GM19463 (cell line): ENCODE data around the gene EXOC3.
"Not testable (repeated sequence)": the region's sequence is repeated elsewhere in the genome, so short reads cannot be mapped to it uniquely, and the experiment has no call there.

Source experiments
- ATAC-seq: cut with Tn5 transposase; IDR thresholded peaks from one replicate; pipeline ENCODE4 v1.9.1; 2021; ENCODE audit warnings: mild to moderate bottlenecking, moderate library complexity; ENCODE audit not compliant: unreplicated experiment

The EXOC3 gene

GRCh38 chr5:484556-484955, 41.6 kb downstream of the EXOC3 start:
- ATAC-seq = no peak

- ATAC-seq = no peak
Measured at GRCh38 chr5:485113-485945, 42.4 kb downstream of the EXOC3 start.

DNA sequence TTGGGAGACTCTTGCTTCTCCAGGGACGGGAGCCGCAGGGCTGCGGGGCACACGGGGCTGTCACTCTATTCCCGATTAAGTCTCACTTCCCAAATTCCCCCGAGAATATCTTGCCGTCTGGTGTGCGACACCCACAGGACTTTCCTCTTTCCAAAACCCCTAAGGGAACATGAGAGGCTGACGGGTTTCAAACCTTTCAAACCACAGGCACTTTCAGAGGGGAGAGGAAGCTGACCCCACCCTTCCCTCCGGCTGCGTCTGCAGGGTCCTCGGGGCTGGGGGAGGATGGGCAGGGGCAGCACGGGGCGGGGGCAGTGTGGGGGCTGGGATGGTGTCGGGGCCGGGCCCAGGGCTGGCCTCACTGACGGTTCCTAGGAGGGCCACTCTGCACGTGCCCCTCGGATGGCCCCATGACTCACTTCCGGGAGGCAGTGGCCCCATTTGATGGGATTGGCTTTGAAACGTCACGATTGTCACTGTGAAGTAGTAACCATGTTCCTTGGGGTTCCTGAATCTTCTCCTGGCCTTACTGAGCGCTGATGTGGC, 43.0 kb downstream of the EXOC3 start:
- ATAC-seq = no peak

- ATAC-seq = not testable (repeated sequence)
Measured at GRCh38 chr5:486597-486996, 43.6 kb downstream of the EXOC3 start.

- no peak for ATAC-seq
Measured at GRCh38 chr5:488241-488640, 45.3 kb downstream of the EXOC3 start.

DNA sequence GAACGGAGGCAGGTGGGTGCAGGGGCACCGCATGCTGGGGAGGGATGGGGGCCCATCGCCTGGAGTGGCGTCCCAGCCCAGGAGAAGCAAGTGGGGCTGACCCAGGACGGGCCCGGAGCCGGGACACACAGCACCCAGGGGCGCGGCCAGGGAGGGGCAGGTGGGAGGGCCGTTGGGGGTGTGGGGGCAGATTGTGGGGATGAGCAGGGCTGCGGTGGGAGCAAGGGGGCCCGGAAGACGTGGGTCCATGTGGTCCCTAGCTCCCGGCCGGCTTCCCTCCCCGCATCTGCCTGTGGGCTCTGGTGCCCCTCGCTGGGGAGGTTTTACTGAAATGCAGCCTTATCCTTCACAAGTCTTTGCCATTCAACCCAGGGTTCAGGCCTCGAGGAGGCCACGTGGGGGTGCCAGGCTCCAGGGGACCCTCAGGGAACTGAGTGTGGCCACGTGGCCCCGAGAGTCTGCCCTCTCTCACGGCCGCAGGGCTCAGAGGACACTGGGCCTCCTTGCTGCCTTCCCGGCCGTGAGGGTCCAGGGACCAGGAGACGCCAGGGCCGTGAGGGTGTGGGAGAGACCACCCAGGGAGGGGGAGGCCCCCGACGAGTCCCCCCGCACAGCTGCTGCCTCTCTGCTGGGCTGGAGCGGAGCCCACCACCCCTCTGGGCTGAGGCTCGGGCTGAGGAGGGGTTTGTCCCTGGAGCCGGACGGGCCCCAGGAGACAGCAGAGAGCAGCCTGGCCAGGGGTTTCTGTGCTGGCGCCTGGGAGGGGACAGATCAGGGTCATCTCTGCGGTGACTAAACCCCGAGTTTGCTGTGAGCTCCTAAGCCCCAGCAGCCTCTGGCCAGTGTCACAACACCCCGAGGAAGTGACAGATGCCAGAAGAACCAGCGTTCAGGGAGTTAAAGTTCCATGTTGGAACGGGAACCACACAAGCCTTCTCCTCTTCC, 46.0 kb downstream of the EXOC3 start:
- ATAC-seq = no peak

GRCh38 chr5:489689-490080, 46.7 kb downstream of the EXOC3 start:
- ATAC-seq = no peak

DNA sequence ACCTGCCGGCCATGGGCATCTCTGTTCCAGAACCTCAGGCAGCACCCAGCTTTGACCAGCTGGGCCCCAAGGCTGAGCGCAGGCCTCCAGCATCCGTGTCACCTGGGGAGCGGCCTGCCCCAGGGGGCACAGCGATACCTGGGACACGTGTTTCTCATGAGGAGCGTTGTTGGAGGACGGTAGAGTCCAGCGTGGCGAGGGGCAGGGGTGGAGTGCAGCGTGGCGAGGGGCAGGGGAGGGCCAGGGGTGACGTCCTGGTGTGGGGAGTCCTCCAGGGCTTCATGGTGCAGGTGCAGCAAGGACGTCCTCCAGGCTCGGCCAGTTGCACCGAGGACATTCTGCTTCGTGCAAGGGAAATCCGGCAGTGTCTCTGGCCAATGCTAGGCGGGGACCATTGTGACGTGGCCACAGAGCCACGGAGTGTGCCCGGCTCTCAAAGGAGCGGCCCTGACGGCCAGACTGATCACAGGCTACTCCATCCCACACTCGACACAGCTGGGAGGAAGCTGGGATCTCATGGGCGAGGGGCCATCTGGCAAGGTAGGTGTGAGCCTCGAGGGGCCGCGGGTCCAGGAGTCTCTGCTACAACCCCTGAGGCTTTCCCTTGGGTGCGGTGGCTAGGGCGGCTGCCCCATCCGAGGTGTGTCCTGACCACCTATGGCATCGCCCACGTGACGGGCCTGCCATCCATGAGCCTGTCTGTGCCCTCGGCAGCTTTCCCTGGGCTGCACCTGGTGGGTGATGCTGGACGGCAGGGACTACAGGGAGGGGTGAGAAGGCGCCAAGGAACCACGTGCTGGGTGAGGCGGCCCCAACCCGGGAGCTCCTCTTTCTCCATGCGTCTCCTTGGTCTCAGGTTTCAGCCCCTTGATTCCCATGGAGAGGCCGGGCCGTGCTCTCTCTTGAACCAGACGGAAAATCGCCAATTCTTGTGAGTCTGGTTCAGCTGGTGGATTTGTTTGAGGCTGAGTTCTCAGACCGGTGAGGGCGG, 47.4 kb downstream of the EXOC3 start:
- no peak for ATAC-seq

DNA sequence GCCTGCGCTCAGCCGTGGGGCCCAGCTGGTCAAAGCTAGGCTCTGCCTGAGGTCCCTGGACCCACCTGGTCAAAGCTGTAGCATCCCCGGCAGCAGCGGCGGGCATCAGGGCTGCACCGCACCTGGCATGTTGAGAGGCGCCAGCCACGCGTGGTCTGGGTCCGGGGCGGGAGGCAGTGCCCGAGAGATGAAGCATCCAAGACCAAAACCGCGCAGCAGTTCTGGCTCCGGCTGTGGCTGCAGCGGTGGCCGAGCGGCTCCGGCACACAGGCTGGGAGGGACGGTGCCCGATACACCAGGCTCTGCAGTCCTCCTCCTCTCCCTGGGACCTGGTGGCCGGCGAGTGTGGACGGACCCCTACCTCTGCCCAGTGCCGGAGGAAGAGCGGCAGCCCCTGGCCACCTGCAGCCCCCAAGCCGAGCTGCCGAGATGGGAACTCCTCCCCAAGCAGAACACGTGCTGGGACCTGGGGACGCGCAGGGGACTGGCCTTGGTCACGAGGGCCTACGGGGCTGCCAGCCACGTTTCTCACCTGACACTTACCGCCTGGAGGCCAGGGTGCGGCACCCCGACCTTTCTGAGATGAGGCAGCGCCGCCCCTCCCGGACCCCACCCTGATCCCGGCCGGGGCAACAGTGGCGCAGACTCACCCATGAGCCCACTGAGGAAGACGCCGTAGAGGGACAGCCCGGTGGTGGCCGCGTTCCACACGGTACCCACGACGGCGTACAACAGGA, 48.3 kb downstream of the EXOC3 start:
- ATAC-seq = no peak

- no peak for ATAC-seq
Measured at GRCh38 chr5:491856-492155, 48.8 kb downstream of the EXOC3 start.

- ATAC-seq = no peak
Measured at GRCh38 chr5:492314-492893, 49.4 kb downstream of the EXOC3 start.

DNA sequence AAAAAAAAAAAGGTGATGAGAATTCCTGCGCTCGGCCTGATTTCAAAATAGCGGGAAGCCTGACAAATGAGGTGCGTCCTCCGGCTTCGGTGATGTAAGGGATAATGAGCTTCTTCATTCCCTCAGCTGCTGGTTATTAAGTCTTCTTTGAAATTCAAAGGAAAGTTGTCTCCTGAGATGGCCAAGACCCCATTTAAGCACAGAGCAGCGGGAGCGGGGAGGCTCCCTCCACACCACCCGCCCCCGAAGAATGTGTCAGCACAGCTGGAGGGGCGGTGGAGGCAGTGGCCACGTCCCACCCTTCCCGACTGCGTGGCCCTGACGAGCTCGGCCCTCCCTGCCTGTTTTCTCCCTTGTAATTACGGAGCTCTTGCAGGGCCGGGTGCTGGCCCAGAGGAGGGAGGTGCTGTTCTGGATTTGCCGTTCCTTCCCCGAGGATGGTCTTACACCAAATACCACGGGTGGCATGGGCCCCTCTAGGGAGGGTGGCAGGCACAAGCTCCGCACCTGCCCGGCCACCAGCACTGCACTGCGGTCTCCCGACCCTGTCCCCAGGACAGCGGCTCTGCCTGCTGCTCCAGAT, 50.2 kb downstream of the EXOC3 start:
- ATAC-seq = no peak

DNA sequence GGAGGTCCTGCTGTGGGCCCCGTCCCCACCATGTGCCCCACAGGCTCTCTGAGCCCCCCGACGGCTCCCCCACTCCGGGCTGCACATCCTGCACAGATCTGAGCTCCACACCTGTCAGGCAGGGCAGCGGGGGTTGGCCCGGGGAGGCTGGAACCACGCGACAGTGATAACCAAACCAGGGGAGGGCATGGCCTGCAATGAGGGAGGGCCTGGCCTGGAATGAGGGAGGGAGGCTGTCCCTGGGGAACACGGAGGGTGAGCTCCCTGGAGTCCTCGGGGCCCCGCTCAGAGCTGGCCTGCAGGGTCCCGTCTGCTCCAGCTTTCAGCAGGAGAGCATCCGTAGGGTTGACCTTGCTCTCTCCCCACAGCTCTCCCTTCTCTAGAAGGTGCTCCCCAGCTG, 50.8 kb downstream of the EXOC3 start:
- ATAC-seq = no peak

DNA sequence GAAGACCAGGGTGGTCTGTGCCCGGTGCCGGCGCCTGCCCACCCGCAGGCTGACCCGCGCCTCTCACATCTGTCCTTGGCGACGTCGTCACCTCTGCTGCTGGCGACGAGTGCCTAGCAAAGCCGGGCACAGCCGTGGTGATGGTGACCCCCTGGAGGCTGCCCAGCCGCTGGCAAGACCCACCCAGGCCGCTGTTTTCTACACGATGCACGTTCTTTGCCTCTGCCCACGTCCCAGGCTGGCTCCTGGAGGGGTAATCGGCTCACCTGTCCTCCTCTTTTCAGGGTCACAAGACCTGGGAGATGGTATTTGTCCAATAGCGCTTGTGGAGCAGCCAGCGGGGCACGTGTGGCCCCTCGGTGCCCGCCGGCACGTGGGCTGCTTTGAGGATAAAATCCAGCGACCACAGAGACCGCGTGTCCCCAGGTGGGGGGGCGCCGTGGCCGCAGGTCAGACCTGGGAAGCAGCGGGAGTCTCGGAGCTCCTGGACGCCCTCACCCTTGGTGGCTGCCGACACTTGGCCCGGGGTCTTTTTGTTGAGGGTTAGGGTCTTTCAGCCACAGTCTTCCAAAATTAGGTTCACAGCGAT, 51.8 kb downstream of the EXOC3 start:
- ATAC-seq = no peak

DNA sequence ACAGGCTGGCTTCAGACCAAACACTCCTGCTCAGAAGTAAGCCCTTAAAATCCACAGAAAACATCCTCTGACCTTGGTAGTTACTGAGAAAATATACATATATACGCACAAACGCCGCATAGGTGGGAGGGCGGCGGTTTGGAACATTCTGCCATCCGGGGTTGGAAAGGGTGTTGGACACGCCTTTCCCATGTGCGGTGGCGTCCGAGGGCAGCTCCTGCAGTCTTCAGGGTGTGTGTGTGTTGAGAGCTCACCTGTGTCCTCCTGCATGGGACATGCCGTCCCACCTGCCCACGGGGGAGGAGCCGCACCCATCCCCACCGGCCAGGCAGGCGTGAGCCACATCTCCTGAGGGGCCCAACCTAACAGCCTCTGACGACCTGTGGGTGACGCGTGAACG, 53.1 kb downstream of the EXOC3 start:
- ATAC-seq = no peak

- ATAC-seq = no peak
Measured at GRCh38 chr5:497090-497700, 54.2 kb downstream of the EXOC3 start.

DNA sequence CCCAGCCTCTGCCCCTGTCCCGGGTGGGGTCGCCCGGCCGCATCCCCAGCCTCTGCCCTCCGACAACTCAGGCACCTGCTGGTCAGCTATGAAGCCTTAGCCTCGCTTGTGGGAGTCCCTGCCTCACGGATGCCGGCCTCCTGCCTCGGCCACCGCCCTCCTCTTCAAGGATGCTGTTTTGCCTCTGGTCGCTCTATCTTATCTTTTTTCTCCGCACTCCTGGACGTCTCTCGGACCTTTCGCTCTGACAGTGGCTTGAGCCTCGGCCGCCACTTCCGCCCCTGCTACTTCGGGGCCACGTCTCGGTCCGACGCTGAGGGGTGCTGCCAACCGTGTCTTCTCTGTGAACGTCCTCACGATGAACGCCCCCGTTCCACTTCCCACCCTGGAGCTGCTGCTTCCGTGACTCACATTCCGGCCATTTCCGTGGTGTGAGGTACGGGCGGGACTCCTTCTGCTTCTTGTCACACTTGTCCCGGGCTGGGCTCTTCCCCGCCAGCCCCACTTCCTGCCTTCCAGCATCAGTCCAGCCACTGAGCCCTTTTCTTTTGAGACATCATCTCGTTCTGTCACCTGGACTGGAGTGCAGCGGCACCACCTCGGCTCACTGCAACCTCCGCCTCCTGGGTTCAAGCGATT, 55.0 kb downstream of the EXOC3 start:
- no peak for ATAC-seq
